ENCODE data around the gene RBM8A. TPM values are rescaled to one million over a fixed set of nuclear protein-coding genes. Genes with fewer than 3 reads are reported as not detected.
A peak's percentile ranks its signal among the peaks of the same experiment; 100 is the strongest.

RBM8A gene
- total and polyA plus RNA-seq, 9 of the 15 experiments (the other 6 are each of a cell fraction or from before 2014, with no cell fraction given) = 215 to 1,035 (median 291) TPM

GRCh38 chr1:145879775-145880174 lies 47.5 kb downstream of the RBM8A start (continued):
- no peak for TF ChIP-seq POLR2G (IDR thresholded peaks at IDR 0.05; ENCODE audit: low read depth, low read length)
- no peak for TF ChIP-seq TGIF2 (CRISPR knock-in tag; IDR thresholded peaks at IDR 0.05)
- no peak for TF ChIP-seq CREM (IDR thresholded peaks at IDR 0.05; ENCODE audit: low read depth)
- TF ChIP-seq ZNF277 (CRISPR knock-in tag; IDR thresholded peaks at IDR 0.05; ENCODE audit: borderline replicate concordance) = no peak
- no peak for TF ChIP-seq ATF3 (IDR thresholded peaks at IDR 0.05)
- no peak for TF ChIP-seq ATF3 (CRISPR knock-in tag; conservative IDR thresholded peaks at IDR 0.05)
- TF ChIP-seq L3MBTL2 (IDR thresholded peaks at IDR 0.05) = peak; percentile 37; the same call in 1 of the 2 replicates
- TF ChIP-seq ZNF165 (CRISPR knock-in tag; IDR thresholded peaks at IDR 0.05; ENCODE audit: borderline replicate concordance) = no peak
- TF ChIP-seq NR0B1 (IDR thresholded peaks at IDR 0.05; ENCODE audit: partially characterized antibody) = no peak
- no peak for TF ChIP-seq SRF (CRISPR knock-in tag; IDR thresholded peaks at IDR 0.05)
- no peak for TF ChIP-seq C11orf30 (IDR thresholded peaks at IDR 0.05; ENCODE audit: low read depth)
- no peak for TF ChIP-seq ZNF280B (CRISPR knock-in tag; IDR thresholded peaks at IDR 0.05)
- peak; percentile 22 for TF ChIP-seq TBP (optimal IDR thresholded peaks at IDR 0.05; ENCODE audit: low read depth, low read length)
- TF ChIP-seq SPI1 (IDR thresholded peaks at IDR 0.05; ENCODE audit: borderline replicate concordance, low read depth, low read length) = peak; percentile 23; the same call in 1 of the 2 replicates
- TF ChIP-seq ARID3B (CRISPR knock-in tag; IDR thresholded peaks at IDR 0.05; ENCODE audit: borderline replicate concordance) = no peak
- TF ChIP-seq FOXJ2 (tag; IDR thresholded peaks at IDR 0.05) = peak; percentile 90
- TF ChIP-seq TAF1 (IDR thresholded peaks at IDR 0.05; ENCODE audit: control insufficient read depth, extremely low read depth, insufficient read depth, low read length, severe bottlenecking) = no peak
- TF ChIP-seq ERF (CRISPR knock-in tag; IDR thresholded peaks at IDR 0.05) = no peak
- TF ChIP-seq RBM25 (IDR thresholded peaks at IDR 0.05; ENCODE audit: low read depth, low read length, severe bottlenecking) = no peak
- TF ChIP-seq ZNF253 (CRISPR knock-in tag; conservative IDR thresholded peaks at IDR 0.05) = no peak
- TF ChIP-seq SNIP1 (IDR thresholded peaks at IDR 0.05; ENCODE audit: low read depth) = peak; percentile 51; the same call in 1 of the 2 replicates
- TF ChIP-seq ZNF77 (CRISPR knock-in tag; IDR thresholded peaks at IDR 0.05) = no peak
- no peak for TF ChIP-seq ZNF23 (CRISPR knock-in tag; IDR thresholded peaks at IDR 0.05)
- TF ChIP-seq ZNF551 (CRISPR knock-in tag; IDR thresholded peaks at IDR 0.05) = no peak
- TF ChIP-seq ZKSCAN3 (CRISPR knock-in tag; IDR thresholded peaks at IDR 0.05) = no peak

Data from K562 (cell line).